GM21423 (cell line): Measurements from ENCODE around the gene NAP1L4.
A peak's percentile ranks its signal among the peaks of the same experiment; 100 is the strongest.
"Not testable (repeated sequence)": the region's sequence is repeated elsewhere in the genome, so short reads cannot be mapped to it uniquely, and the experiment has no call there.

Experiments
- ATAC-seq: cut with Tn5 transposase; IDR thresholded peaks from one replicate; pipeline ENCODE4 v1.9.1; 2021; ENCODE audit warnings: mild to moderate bottlenecking, moderate library complexity; ENCODE audit not compliant: unreplicated experiment

Gene NAP1L4

GRCh38 chr11:2940147-2940920, 51.8 kb downstream of the NAP1L4 start:
- ATAC-seq, result no peak

GRCh38 chr11:2938458-2939418, 53.4 kb downstream of the NAP1L4 start:
- ATAC-seq, result not testable (repeated sequence)

- not testable (repeated sequence) for ATAC-seq
Observed at GRCh38 chr11:2937641-2938457, 54.3 kb downstream of the NAP1L4 start.

GRCh38 chr11:2934611-2935239, 57.4 kb downstream of the NAP1L4 start:
- ATAC-seq, result no peak

- ATAC-seq, result no peak
Observed at GRCh38 chr11:2934021-2934550, 58.0 kb downstream of the NAP1L4 start.

- peak; percentile 37 for ATAC-seq
Observed at GRCh38 chr11:2933375-2934020, 58.6 kb downstream of the NAP1L4 start.

GRCh38 chr11:2932850-2933251, 59.3 kb downstream of the NAP1L4 start:
- no peak for ATAC-seq

- ATAC-seq, result no peak
Observed at GRCh38 chr11:2931771-2932738, 60.1 kb downstream of the NAP1L4 start.

GRCh38 chr11:2931420-2931746, 60.7 kb downstream of the NAP1L4 start:
- ATAC-seq, result no peak

GRCh38 chr11:2930704-2931419, 61.3 kb downstream of the NAP1L4 start:
- peak; percentile 35 for ATAC-seq

GRCh38 chr11:2929950-2930703, 62.0 kb downstream of the NAP1L4 start:
- ATAC-seq, result peak; percentile 27

- ATAC-seq, result no peak
Observed at GRCh38 chr11:2929531-2929949, 62.6 kb downstream of the NAP1L4 start.

GRCh38 chr11:2928605-2929530, 63.3 kb downstream of the NAP1L4 start, which contains the start of gene PHLDA2:
Gene PHLDA2 (minus strand): TSS chr11:2929420. CDS start chr11:2929364, 56 bp downstream.
- ATAC-seq, result no peak

- no peak for ATAC-seq
Observed at GRCh38 chr11:2927851-2928604, 64.1 kb downstream of the NAP1L4 start.

GRCh38 chr11:2927121-2927800, 64.9 kb downstream of the NAP1L4 start:
- ATAC-seq, result no peak
